Kidney epithelial cell (primary cell): ENCODE results near the gene GNAS. TPM values are rescaled to one million over a fixed set of nuclear protein-coding genes. Genes with fewer than 3 reads are reported as not detected.
"Not testable (repeated sequence)": the region's sequence is repeated elsewhere in the genome, so short reads cannot be mapped to it uniquely, and the experiment has no call there.

ENCODE experiments used
- DNase-seq: peaks from one replicate; pipeline ENCODE4 v3.0.0-alpha.2; 2010; ENCODE audit warnings: low read depth
- H3K27me3 ChIP-seq: 2 replicates; pipeline ENCODE4 v1.6.0; 2011; ENCODE audit warnings: low read length; ENCODE audit not compliant: control insufficient read depth, insufficient read depth
- H3K36me3 ChIP-seq: 2 replicates; pipeline ENCODE4 v1.5.1; 2011; ENCODE audit warnings: low read length; ENCODE audit not compliant: control insufficient read depth, insufficient read depth
- H3K4me3 ChIP-seq: 2 replicates; pipeline ENCODE4 v1.5.1; 2011; ENCODE audit warnings: low read depth, mild to moderate bottlenecking, control low read depth, low read length
- total RNA-seq: library from RNA; depleted of rRNA; stranded (reverse); fragments of >200 nt; gene quantifications from 2 replicates; pipeline ENCODE4 v1.2.3, GENCODE V29; 2015
- TF ChIP-seq, protein P1 (sequence below): IDR thresholded peaks from 2 replicates; pipeline ENCODE4 v1.5.1; 2011; ENCODE audit warnings: mild to moderate bottlenecking, moderate library complexity, low read length, control low read depth, inconsistent platforms; ENCODE audit not compliant: insufficient read depth, poor library complexity, severe bottlenecking

Gene GNAS
- total RNA-seq, 1 donor from 2014 or later: 851 TPM

DNA sequence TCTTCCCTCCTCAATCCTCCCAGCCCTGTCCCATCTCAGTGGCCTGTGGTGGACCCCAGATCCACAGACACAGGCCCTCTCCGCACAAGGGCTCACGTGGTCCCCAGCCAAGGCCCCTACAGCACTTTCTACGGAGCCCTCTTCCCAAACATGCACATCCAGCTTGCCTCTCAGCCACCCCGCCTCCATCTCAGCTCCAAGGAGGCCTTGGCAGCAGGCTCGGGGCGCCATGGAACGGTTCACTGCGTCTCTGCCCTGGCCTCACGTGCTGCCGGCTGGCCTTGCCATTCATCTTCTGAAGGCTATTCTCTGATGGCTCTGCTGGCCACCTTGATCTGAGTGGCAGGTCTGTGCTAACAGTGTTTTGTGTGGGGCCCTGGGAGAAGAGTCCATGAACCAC, 34.8 kb upstream of the GNAS start:
- DNase-seq: no peak
- Histone ChIP-seq H3K27me3 (no peaks in the 10 kb centered on the region), H3K36me3 (no peaks in the 10 kb centered on the region), H3K4me3 (no peak overlapping the region)
- TF ChIP-seq, protein P1, sequence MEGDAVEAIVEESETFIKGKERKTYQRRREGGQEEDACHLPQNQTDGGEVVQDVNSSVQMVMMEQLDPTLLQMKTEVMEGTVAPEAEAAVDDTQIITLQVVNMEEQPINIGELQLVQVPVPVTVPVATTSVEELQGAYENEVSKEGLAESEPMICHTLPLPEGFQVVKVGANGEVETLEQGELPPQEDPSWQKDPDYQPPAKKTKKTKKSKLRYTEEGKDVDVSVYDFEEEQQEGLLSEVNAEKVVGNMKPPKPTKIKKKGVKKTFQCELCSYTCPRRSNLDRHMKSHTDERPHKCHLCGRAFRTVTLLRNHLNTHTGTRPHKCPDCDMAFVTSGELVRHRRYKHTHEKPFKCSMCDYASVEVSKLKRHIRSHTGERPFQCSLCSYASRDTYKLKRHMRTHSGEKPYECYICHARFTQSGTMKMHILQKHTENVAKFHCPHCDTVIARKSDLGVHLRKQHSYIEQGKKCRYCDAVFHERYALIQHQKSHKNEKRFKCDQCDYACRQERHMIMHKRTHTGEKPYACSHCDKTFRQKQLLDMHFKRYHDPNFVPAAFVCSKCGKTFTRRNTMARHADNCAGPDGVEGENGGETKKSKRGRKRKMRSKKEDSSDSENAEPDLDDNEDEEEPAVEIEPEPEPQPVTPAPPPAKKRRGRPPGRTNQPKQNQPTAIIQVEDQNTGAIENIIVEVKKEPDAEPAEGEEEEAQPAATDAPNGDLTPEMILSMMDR: no peak

- Histone ChIP-seq H3K4me3 (no peak overlapping the region), H3K27me3 (no peaks in the 10 kb centered on the region), H3K36me3 (no peaks in the 10 kb centered on the region)
- TF ChIP-seq, protein P1: no peak
- DNase-seq: peak; percentile 21
Observed at GRCh38 chr20:58818586-58819285, 33.8 kb upstream of the GNAS start.

DNA sequence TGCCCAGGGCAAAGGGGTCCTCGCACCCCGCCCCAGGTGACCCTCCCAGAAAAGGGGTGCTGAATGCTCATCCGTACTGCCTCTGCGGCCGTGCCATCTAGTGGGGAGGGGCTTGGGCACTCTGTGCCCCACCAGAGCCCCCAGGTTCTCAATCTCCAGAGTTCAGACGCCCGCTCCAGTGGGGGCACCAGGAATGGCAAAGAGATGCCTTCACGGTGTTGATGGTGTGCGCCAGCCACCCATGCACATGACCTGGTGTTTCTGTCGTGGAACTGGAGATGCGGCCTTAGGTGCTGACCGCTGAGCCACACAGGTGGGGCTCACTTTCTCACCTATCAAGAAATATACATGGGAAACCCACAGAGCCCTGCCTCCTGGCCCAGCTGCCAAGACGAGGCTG, 32.6 kb upstream of the GNAS start:
- H3K36me3 ChIP-seq: no peaks in the 10 kb centered on the region
- TF ChIP-seq, protein P1: no peak
- no peak for DNase-seq
- H3K4me3 ChIP-seq: no peak overlapping the region
- no peaks in the 10 kb centered on the region for H3K27me3 ChIP-seq

- H3K27me3 ChIP-seq, H3K4me3 ChIP-seq, DNase-seq, H3K36me3 ChIP-seq: not testable (repeated sequence)
Observed at GRCh38 chr20:58820515-58820914, 32.0 kb upstream of the GNAS start.

DNA sequence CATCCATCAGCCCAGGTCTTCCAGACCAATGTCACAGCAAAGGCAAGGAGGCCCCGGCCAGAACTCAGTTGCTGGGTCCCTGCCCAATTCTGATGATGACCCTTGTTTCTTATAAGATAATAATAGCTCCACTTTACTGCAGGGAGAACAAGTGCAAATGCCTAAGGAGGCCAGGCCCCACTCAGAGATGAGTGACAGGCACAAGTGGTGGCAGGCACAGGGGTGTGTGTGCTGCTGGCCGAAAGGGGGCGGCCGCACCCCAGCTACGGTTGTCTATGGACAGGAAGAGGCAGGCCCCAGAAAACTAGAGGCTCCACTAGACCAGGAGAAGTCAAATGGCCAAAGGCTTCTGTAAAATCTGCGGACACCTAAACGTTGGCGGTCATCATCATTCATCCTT, 30.4 kb upstream of the GNAS start:
- TF ChIP-seq, protein P1: no peak
- H3K27me3 ChIP-seq: no peaks in the 10 kb centered on the region

GRCh38 chr20:58822748-58823730, 29.5 kb upstream of the GNAS start:
- H3K36me3 ChIP-seq: no peaks in the 10 kb centered on the region
- no peak overlapping the region for H3K4me3 ChIP-seq
- no peak for DNase-seq
- no peaks in the 10 kb centered on the region for H3K27me3 ChIP-seq
- TF ChIP-seq, protein P1: no peak

More for the DNA sequence above, 30.4 kb upstream of the GNAS start:
- DNase-seq: no peak
- Histone ChIP-seq H3K36me3 (no peaks in the 10 kb centered on the region), H3K4me3 (no peak overlapping the region)
